ENCODE results near the gene VWA2. TPM values are rescaled to one million over a fixed set of nuclear protein-coding genes. Genes with fewer than 3 reads are reported as not detected.

Gene VWA2
- total RNA-seq, 1 donor from 2014 or later, result 15.0 TPM

- Mint-ChIP-seq H3K4me3 (no peak overlapping the region), H3K9me3 (no peaks in the 10 kb centered on the region), H3K36me3 (no peaks in the 10 kb centered on the region), H3K27me3 (ENCODE audit: low read depth) (peaks cover 7% of the 10 kb centered on the region), H3K27ac (no peak overlapping the region), H3K4me1 (peaks cover 6% of the 10 kb centered on the region)
- no peak for DNase-seq (ENCODE audit: low spot score in 2 of 2, unreplicated experiment in 2 of 2)
- TF ChIP-seq, protein P1, sequence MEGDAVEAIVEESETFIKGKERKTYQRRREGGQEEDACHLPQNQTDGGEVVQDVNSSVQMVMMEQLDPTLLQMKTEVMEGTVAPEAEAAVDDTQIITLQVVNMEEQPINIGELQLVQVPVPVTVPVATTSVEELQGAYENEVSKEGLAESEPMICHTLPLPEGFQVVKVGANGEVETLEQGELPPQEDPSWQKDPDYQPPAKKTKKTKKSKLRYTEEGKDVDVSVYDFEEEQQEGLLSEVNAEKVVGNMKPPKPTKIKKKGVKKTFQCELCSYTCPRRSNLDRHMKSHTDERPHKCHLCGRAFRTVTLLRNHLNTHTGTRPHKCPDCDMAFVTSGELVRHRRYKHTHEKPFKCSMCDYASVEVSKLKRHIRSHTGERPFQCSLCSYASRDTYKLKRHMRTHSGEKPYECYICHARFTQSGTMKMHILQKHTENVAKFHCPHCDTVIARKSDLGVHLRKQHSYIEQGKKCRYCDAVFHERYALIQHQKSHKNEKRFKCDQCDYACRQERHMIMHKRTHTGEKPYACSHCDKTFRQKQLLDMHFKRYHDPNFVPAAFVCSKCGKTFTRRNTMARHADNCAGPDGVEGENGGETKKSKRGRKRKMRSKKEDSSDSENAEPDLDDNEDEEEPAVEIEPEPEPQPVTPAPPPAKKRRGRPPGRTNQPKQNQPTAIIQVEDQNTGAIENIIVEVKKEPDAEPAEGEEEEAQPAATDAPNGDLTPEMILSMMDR (IDR thresholded peaks at IDR 0.05; ENCODE audit: unreplicated experiment), result no peak
These were observed 72.0 kb downstream of the VWA2 start for GRCh38 chr10:114311023-114311422.

DNA sequence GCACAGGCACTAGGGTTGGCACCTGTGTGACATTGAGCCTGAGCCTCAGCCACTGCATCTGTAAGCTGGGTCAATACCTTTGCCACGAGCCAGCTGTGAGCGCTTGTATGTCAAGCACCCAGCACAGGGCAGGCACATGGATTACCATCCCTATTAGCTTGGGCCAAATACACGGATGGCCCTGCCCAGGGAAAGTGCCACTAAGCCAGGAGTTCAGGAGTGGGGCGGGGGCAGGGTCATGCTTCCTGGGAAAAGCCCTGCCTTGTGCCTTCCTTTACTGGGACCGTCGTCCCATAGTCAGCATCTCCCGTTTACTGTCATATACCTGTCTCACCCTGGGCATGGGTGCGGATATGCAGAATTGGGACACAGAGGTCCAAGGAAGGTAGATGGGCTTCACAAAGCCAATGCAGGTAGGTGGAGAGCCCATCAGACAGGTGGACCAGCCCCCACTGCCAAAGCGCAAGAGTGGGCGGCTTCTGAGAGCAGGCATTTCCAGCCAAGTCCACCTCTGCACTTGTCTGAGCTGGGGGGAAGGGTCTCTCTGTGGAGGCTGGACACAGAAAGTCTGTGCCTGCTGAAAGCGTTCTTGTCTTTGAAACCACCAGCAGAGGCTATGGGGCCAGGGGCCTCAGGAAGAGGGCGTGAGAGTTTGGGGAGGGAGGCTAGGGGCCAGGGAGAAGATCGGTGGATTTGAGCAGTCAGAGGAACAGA, 72.6 kb downstream of the VWA2 start:
- Mint-ChIP-seq H3K4me1 (peaks cover 9% of the 10 kb centered on the region), H3K4me3 (no peak overlapping the region)

GRCh38 chr10:114313139-114313538, 74.1 kb downstream of the VWA2 start:
- no peaks in the 10 kb centered on the region for H3K36me3 Mint-ChIP-seq
- H3K4me3 Mint-ChIP-seq, result no peak overlapping the region
- TF ChIP-seq, protein P1 (IDR thresholded peaks at IDR 0.05; ENCODE audit: unreplicated experiment), result no peak
- no peaks in the 10 kb centered on the region for H3K9me3 Mint-ChIP-seq
- H3K4me1 Mint-ChIP-seq, result peaks cover 9% of the 10 kb centered on the region
- DNase-seq (ENCODE audit: low spot score in 2 of 2, unreplicated experiment in 2 of 2), result no peak
- H3K27me3 Mint-ChIP-seq (ENCODE audit: low read depth), result no peaks in the 10 kb centered on the region
- H3K27ac Mint-ChIP-seq, result no peak overlapping the region

More for the DNA sequence above, 72.6 kb downstream of the VWA2 start:
- no peak for DNase-seq (ENCODE audit: low spot score in 2 of 2, unreplicated experiment in 2 of 2)
- no peak overlapping the region for H3K27ac Mint-ChIP-seq
- no peaks in the 10 kb centered on the region for H3K36me3 Mint-ChIP-seq
- TF ChIP-seq, protein P1 (IDR thresholded peaks at IDR 0.05; ENCODE audit: unreplicated experiment), result no peak
- H3K9me3 Mint-ChIP-seq, result no peaks in the 10 kb centered on the region
- H3K27me3 Mint-ChIP-seq (ENCODE audit: low read depth), result peaks cover 5% of the 10 kb centered on the region

DNA sequence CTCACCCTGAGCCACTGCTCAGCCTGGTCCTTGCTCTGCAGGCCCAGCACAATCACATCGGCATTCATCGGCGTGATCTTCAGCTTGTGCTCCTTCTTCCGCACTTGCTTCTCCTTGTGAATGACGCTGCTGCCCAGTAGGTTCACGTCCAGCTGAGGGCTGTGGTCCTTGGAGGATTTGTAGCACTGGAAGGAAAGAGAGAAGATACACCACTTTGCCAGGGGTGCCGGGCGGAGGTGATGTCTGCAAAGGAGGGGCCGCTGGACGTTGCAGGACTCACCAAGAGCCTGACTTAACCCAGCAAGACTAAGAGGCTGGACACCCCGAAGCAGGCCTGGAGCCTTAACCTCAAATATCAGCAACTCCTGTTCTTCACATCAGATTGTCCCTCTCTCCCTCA, 74.8 kb downstream of the VWA2 start:
- H3K4me1 Mint-ChIP-seq, result peaks cover 9% of the 10 kb centered on the region
- TF ChIP-seq, protein P1 (IDR thresholded peaks at IDR 0.05; ENCODE audit: unreplicated experiment), result no peak
- H3K36me3 Mint-ChIP-seq, result no peaks in the 10 kb centered on the region
- no peak overlapping the region for H3K4me3 Mint-ChIP-seq
- H3K27me3 Mint-ChIP-seq (ENCODE audit: low read depth), result no peaks in the 10 kb centered on the region
- DNase-seq (ENCODE audit: low spot score in 2 of 2, unreplicated experiment in 2 of 2), result no peak
- H3K27ac Mint-ChIP-seq, result no peak overlapping the region
- no peaks in the 10 kb centered on the region for H3K9me3 Mint-ChIP-seq

DNA sequence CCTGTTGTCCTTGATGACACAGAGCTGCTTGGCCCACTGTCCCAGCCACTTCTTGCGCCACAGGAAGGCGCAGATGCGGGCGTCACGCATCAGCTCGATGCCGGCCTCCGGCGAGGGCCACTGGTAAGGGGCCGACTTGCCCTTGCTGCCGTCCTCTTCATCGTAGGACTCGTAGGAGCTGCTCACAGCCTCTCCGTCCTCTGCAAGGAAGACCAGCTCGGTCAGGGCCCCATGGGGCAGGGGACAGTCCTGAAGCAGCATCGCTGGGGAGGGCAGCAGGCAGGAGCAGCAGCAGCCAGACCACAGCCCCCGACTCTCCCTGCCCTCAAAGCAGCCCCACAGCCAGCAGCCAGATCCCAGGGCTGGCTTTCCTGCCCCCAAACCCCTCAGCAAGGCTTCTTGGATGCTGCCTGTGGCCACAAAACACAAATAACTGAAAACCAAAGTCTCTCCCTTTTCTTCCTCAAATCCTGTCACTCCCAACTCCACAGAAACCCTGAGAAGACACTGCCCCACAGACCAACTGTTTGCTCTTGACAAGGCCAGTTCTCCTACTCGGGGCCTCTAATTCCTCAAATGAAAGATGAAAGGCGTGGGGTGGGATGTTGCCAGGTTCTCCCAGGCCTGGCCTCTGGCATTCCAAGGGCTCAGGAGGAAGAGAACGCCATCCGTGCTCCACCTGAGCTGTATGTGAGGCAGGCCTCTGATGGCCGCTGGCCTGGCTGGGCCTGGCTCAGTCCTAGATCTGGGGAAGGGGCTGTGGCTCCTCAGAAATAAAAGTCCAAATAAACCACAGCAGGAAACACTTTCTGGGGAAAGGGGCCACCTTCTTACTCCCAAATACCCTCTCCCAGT, 76.7 kb downstream of the VWA2 start:
- Mint-ChIP-seq H3K27me3 (ENCODE audit: low read depth) (no peaks in the 10 kb centered on the region), H3K9me3 (no peaks in the 10 kb centered on the region), H3K4me1 (peaks cover 11% of the 10 kb centered on the region), H3K27ac (no peak overlapping the region), H3K36me3 (no peaks in the 10 kb centered on the region), H3K4me3 (no peak overlapping the region)
- no peak for DNase-seq (ENCODE audit: low spot score in 2 of 2, unreplicated experiment in 2 of 2)
- TF ChIP-seq, protein P1 (IDR thresholded peaks at IDR 0.05; ENCODE audit: unreplicated experiment), result no peak
